Natural killer cell (primary cell): ENCODE data around the gene TBC1D7. TPM values are rescaled to one million over a fixed set of nuclear protein-coding genes. Genes with fewer than 3 reads are reported as not detected.

Experiments
- ATAC-seq, 3 donors: fragments of 150-1000 bp in 2 of 3; fragments of 200-7000 bp in 1 of 3; cut with Tn5 transposase; 1 replicate in 1 of 3; 2 replicates in 2 of 3; pipeline ENCODE4 v1.10.0; 2021; ENCODE audit warnings: mild to moderate bottlenecking in 2 of 3, moderate library complexity in 2 of 3
- DNase-seq, 2 donors: peaks; one replicate each; pipeline versions ENCODE4 v3.0.0 to v3.0.0-alpha.2; 2013 to 2021; ENCODE audit warnings: mixed read lengths in 1 of 2
- H3K27ac ChIP-seq: one replicate; pipeline ENCODE4 v1.5.1; 2013; ENCODE audit warnings: mild to moderate bottlenecking, low read length
- H3K27me3 ChIP-seq: one replicate; pipeline ENCODE4 v1.6.1; 2013; ENCODE audit warnings: low read length; ENCODE audit not compliant: control insufficient read depth, insufficient read depth
- H3K36me3 ChIP-seq: one replicate; pipeline ENCODE4 v1.6.1; 2013; ENCODE audit warnings: low read length; ENCODE audit not compliant: control insufficient read depth, insufficient read depth
- H3K4me1 ChIP-seq: one replicate; pipeline ENCODE4 v1.6.1; 2013; ENCODE audit warnings: low read length; ENCODE audit not compliant: control insufficient read depth, insufficient read depth
- H3K4me3 ChIP-seq: one replicate; pipeline ENCODE4 v1.5.1; 2013; ENCODE audit warnings: low read length
- H3K9me3 ChIP-seq: one replicate; pipeline ENCODE4 v1.6.1; 2013; ENCODE audit warnings: low read length; ENCODE audit not compliant: control insufficient read depth, insufficient read depth
- H3K27ac Mint-ChIP-seq, 2 donors: one replicate each; pipeline ENCODE4 v1.8.0; 2022; ENCODE audit warnings: mild to moderate bottlenecking in 2 of 2, mixed read lengths in 2 of 2, moderate library complexity in 1 of 2
- H3K27me3 Mint-ChIP-seq, 2 donors: one replicate each; pipeline ENCODE4 v1.8.0; 2022; ENCODE audit warnings: low read depth in 2 of 2, mixed read lengths in 2 of 2
- H3K36me3 Mint-ChIP-seq: one replicate; pipeline ENCODE4 v1.8.0; 2022; ENCODE audit warnings: mixed read lengths
- H3K4me1 Mint-ChIP-seq, 2 donors: one replicate each; pipeline ENCODE4 v1.8.0; 2022; ENCODE audit warnings: mixed read lengths in 2 of 2
- H3K4me3 Mint-ChIP-seq: one replicate; pipeline ENCODE4 v1.8.0; 2022; ENCODE audit warnings: mild to moderate bottlenecking, moderate library complexity, mixed read lengths
- H3K9me3 Mint-ChIP-seq, 2 donors: one replicate each; pipeline ENCODE4 v1.8.0; 2022; ENCODE audit warnings: mixed read lengths in 2 of 2
- WGBS: methylation state at CpG from one replicate; pipeline ENCODE4 v1.1.7; 2013; ENCODE audit warnings: missing lambda C conversion rate; ENCODE audit not compliant: insufficient coverage; 5-methylcytosine and 5-hydroxymethylcytosine counted together
- intact Hi-C: fragments of 100-400 bp; cut with micrococcal nuclease; formaldehyde crosslinking; loops from one replicate; pipeline ENCODE4 v1.14.2; 2022
- total RNA-seq, 4 donors: library from RNA; stranded (reverse); fragments of 120-200 nt in 1 of 4; gene quantifications; one replicate each; pipeline versions ENCODE4 v1.2.3 to v1.2.4, GENCODE V29; 2013 to 2022
- TF ChIP-seq, protein P1 (sequence below): fragments of 200-600 bp; IDR thresholded peaks from one replicate; pipeline ENCODE4 v1.8.0; 2022; ENCODE audit warnings: antibody characterized with exemption

Gene TBC1D7
- total RNA-seq, 3 donors from 2014 or later (not counting 1 experiment from before 2014, with no cell fraction given): 20.1 to 29.7 (median 24.3) TPM

DNA sequence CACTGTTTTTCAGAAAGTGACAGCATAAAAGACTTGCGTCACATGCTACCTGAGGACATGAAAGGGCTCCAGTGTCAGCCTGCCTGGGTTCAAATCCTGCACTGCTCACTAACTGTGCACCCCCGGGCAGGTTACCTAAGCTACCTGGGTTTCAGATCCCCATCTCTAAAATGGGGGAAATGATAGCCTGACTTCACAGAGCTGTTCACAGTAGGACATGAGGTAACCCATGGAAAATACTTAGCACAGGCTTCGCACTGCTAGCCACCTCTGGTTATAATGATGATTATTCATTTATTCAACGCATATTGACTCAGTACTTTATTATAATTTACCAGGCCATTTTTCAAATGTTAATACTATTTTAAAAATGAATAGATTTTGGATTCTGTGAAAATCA lies 23.0 kb downstream of the TBC1D7 start:
- H3K27me3 ChIP-seq: no peaks in the 10 kb centered on the region
- Mint-ChIP-seq H3K9me3 (no peaks in the 10 kb centered on the region), H3K4me1 (peaks cover 17 to 20% of the 10 kb centered on the region in 2 donors), H3K27me3 (no peaks in the 10 kb centered on the region), H3K4me3 (no peak overlapping the region), H3K36me3 (peaks cover 8% of the 10 kb centered on the region), H3K27ac (no peak overlapping the region)
- no peak for DNase-seq
- TF ChIP-seq, protein P1, sequence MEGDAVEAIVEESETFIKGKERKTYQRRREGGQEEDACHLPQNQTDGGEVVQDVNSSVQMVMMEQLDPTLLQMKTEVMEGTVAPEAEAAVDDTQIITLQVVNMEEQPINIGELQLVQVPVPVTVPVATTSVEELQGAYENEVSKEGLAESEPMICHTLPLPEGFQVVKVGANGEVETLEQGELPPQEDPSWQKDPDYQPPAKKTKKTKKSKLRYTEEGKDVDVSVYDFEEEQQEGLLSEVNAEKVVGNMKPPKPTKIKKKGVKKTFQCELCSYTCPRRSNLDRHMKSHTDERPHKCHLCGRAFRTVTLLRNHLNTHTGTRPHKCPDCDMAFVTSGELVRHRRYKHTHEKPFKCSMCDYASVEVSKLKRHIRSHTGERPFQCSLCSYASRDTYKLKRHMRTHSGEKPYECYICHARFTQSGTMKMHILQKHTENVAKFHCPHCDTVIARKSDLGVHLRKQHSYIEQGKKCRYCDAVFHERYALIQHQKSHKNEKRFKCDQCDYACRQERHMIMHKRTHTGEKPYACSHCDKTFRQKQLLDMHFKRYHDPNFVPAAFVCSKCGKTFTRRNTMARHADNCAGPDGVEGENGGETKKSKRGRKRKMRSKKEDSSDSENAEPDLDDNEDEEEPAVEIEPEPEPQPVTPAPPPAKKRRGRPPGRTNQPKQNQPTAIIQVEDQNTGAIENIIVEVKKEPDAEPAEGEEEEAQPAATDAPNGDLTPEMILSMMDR: no peak
- peak overlapping the region; percentile 29 for H3K27ac ChIP-seq
- ATAC-seq: no peak
- peaks cover 55% of the 10 kb centered on the region for H3K36me3 ChIP-seq
- WGBS: 79% methylated on average over 2 of the region's 4 CpGs
- H3K9me3 ChIP-seq: no peaks in the 10 kb centered on the region
- H3K4me3 ChIP-seq: no peak overlapping the region
- intact Hi-C loops: no loop called here
- H3K4me1 ChIP-seq: peaks cover 13% of the 10 kb centered on the region

DNA sequence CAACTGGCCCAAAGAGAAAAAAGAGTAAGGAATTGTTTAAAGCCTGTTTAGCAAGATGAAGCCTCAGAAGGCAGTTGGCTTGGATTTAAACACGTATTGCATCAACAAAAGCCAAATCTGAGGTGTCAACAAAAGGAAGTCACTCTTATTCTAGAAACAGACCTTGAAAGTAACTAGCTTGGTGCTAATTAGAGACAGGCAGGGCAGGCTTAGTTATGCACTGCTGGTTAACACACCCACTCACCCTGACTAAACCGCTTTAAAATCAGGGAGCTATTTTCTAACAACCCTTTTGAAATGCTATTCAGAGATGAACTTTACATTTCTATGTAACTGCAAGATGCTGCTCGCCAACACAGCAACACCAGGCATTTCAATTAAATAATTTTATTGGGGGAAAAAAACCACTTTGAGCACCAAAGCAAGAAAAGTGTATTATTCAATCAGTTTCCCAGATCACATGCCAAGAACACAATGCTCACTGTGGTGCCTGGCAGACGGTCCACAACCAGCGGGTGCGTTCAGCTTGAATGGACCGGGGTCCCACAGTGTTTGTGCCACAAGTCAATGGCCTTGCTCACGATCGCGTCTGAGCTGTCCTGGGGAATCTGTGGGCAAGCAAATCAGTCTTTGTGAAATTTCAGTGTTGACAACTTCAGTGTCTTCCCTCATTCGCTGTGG lies 23.6 kb downstream of the TBC1D7 start:
- no peaks in the 10 kb centered on the region for H3K27me3 ChIP-seq
- Mint-ChIP-seq H3K36me3 (peaks cover 8% of the 10 kb centered on the region), H3K9me3 (no peaks in the 10 kb centered on the region), H3K4me1 (peaks cover 17 to 20% of the 10 kb centered on the region in 2 donors), H3K27ac (peak overlapping the region; percentile 21 to 39), H3K4me3 (no peak overlapping the region), H3K27me3 (no peaks in the 10 kb centered on the region)
- 77% methylated on average over 11 of the region's 11 CpGs for WGBS
- H3K9me3 ChIP-seq: no peaks in the 10 kb centered on the region
- intact Hi-C loops: no loop called here
- TF ChIP-seq, protein P1: no peak
- DNase-seq: peak in 1 of 2 donors; percentile 9
- H3K27ac ChIP-seq: peak overlapping the region; percentile 54
- H3K36me3 ChIP-seq: peaks cover 61% of the 10 kb centered on the region
- ATAC-seq: no peak
- peaks cover 13% of the 10 kb centered on the region for H3K4me1 ChIP-seq
- H3K4me3 ChIP-seq: no peak overlapping the region

DNA sequence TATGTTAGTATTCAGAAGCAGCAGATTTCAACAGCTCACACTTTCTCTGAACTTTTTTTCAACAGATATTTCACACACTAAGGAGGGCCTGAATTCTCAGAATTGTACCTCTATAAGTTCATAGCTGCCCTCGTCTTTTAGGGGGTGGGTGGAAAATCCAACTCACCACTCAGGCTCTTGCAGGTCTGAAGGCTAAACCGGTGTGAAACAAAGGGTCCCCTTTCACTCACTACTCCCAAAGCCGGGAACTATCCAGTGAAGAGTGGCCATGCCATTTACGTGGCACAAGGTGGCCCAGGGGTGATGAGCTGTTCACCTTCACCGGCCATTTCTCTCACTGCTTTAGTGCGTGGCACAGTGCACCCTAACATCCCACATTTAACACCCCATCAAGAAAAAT lies 24.2 kb downstream of the TBC1D7 start:
- 80% methylated on average over 5 of the region's 6 CpGs for WGBS
- Mint-ChIP-seq H3K4me1 (peaks cover 17 to 20% of the 10 kb centered on the region in 2 donors), H3K27ac (peak overlapping the region; percentile 21 to 39), H3K27me3 (no peaks in the 10 kb centered on the region), H3K36me3 (peaks cover 8% of the 10 kb centered on the region), H3K9me3 (no peaks in the 10 kb centered on the region), H3K4me3 (no peak overlapping the region)
- Histone ChIP-seq H3K4me3 (no peak overlapping the region), H3K4me1 (peaks cover 13% of the 10 kb centered on the region), H3K36me3 (peaks cover 61% of the 10 kb centered on the region), H3K27ac (peak overlapping the region; percentile 54), H3K27me3 (no peaks in the 10 kb centered on the region), H3K9me3 (no peaks in the 10 kb centered on the region)
- TF ChIP-seq, protein P1: no peak
- ATAC-seq (no peak), DNase-seq (no peak)
- intact Hi-C loops: no loop called here

DNA sequence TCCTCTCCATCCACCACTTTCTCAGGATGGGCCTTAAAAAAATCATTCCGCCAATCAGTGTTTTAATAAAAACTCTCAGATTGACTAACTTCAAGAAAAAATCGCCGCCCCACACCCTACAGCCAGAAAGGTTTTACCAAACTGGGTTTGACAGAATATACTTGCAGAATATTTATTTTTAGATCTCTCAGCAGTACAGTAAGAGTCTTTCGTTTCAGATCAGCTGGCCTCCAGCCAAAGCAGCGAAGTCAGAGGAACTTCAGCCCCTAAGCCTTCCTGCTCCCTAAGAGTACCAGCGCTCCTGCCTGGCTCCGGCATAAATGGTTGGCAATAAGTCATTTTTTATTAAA lies 24.7 kb downstream of the TBC1D7 start:
- peak overlapping the region; percentile 2 to 77 for H3K27ac Mint-ChIP-seq
- no peak overlapping the region for H3K4me3 Mint-ChIP-seq
- intact Hi-C loops: no loop called here
- Histone ChIP-seq H3K9me3 (no peaks in the 10 kb centered on the region), H3K27me3 (no peaks in the 10 kb centered on the region), H3K36me3 (peaks cover 56% of the 10 kb centered on the region), H3K4me1 (peaks cover 13% of the 10 kb centered on the region), H3K4me3 (no peak overlapping the region), H3K27ac (no peak overlapping the region)
- ATAC-seq (no peak), DNase-seq (peak in 1 of 2 donors; percentile 51)
- TF ChIP-seq, protein P1: no peak
- H3K27me3 Mint-ChIP-seq: no peaks in the 10 kb centered on the region
- WGBS: 38% methylated on average over 7 of the region's 7 CpGs
- peaks cover 8% of the 10 kb centered on the region for H3K36me3 Mint-ChIP-seq
- H3K4me1 Mint-ChIP-seq: peaks cover 17 to 20% of the 10 kb centered on the region in 2 donors
- no peaks in the 10 kb centered on the region for H3K9me3 Mint-ChIP-seq
